ENCODE data around the gene FAM221B.

Gene FAM221B

DNA sequence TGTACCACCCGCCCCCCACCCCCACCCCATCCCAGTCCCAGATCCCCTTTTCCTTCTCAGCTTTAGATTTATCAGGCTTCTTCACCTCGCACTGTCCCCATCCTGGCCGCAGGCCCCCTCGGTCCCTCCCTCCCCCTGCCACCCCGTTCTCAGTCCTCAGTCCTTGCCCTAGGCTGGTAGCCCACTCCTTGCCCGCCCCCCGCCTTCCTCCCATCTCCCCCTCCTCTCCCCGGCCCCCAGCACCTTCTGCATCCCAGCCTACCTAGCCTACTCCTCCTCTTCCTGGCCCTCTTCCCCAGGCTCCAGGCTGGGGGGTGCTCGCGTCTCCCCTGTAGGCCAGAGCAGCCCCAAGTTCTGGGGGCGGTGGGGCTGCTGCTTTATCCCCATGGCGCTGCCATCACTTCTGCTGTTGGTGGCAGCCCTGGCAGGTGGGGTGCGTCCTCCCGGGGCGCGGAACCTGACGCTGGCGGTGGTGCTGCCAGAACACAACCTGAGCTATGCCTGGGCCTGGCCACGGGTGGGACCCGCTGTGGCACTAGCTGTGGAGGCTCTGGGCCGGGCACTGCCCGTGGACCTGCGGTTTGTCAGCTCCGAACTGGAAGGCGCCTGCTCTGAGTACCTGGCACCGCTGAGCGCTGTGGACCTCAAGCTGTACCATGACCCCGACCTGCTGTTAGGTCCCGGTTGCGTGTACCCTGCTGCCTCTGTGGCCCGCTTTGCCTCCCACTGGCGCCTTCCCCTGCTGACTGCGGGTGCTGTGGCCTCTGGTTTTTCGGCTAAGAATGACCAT, 36.3 kb downstream of the FAM221B start:
- H3K4me2 ChIP-seq (ENCODE audit: low read depth, low read length), result no peak overlapping the region
- TF ChIP-seq, protein P1, sequence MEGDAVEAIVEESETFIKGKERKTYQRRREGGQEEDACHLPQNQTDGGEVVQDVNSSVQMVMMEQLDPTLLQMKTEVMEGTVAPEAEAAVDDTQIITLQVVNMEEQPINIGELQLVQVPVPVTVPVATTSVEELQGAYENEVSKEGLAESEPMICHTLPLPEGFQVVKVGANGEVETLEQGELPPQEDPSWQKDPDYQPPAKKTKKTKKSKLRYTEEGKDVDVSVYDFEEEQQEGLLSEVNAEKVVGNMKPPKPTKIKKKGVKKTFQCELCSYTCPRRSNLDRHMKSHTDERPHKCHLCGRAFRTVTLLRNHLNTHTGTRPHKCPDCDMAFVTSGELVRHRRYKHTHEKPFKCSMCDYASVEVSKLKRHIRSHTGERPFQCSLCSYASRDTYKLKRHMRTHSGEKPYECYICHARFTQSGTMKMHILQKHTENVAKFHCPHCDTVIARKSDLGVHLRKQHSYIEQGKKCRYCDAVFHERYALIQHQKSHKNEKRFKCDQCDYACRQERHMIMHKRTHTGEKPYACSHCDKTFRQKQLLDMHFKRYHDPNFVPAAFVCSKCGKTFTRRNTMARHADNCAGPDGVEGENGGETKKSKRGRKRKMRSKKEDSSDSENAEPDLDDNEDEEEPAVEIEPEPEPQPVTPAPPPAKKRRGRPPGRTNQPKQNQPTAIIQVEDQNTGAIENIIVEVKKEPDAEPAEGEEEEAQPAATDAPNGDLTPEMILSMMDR (IDR thresholded peaks at IDR 0.05; ENCODE audit: low read length), result no peak
- TF ChIP-seq EZH2phosphoT487 (IDR thresholded peaks at IDR 0.05; ENCODE audit: low read length), result no peak
- TF ChIP-seq EZH2 (optimal IDR thresholded peaks at IDR 0.05; ENCODE audit: low read depth, low read length), result no peak
- no peaks in the 10 kb centered on the region for H3K9me3 ChIP-seq (replicated peaks; ENCODE audit: insufficient read depth, low read length)
- no peaks in the 10 kb centered on the region for H3K36me3 ChIP-seq (replicated peaks; ENCODE audit: insufficient read depth, low read length)
- H2AFZ ChIP-seq (ENCODE audit: low read length), result no peak overlapping the region
- H3F3A ChIP-seq (ENCODE audit: insufficient read depth, low read length), result peaks cover 12% of the 10 kb centered on the region
- no peaks in the 10 kb centered on the region for H3K9me2 ChIP-seq (replicated peaks; ENCODE audit: insufficient read depth, low read length)
- H3K79me2 ChIP-seq (ENCODE audit: low read length), result no peaks in the 10 kb centered on the region
- H3K4me1 ChIP-seq (ENCODE audit: low read length), result peaks cover 15% of the 10 kb centered on the region
- no peaks in the 10 kb centered on the region for H4K20me1 ChIP-seq (ENCODE audit: insufficient read depth, low read length)
- no peak overlapping the region for H3K9ac ChIP-seq (ENCODE audit: low read length)
- peaks cover 5% of the 10 kb centered on the region; the same call in 1 of the 2 replicates for H3K27me3 ChIP-seq (replicated peaks; ENCODE audit: insufficient read depth, low read length)
- DNase-seq, result no peak
- no peak overlapping the region for H3K4me3 ChIP-seq (ENCODE audit: low read length)
- no peak overlapping the region for H3K27ac ChIP-seq (ENCODE audit: low read length)

DNA sequence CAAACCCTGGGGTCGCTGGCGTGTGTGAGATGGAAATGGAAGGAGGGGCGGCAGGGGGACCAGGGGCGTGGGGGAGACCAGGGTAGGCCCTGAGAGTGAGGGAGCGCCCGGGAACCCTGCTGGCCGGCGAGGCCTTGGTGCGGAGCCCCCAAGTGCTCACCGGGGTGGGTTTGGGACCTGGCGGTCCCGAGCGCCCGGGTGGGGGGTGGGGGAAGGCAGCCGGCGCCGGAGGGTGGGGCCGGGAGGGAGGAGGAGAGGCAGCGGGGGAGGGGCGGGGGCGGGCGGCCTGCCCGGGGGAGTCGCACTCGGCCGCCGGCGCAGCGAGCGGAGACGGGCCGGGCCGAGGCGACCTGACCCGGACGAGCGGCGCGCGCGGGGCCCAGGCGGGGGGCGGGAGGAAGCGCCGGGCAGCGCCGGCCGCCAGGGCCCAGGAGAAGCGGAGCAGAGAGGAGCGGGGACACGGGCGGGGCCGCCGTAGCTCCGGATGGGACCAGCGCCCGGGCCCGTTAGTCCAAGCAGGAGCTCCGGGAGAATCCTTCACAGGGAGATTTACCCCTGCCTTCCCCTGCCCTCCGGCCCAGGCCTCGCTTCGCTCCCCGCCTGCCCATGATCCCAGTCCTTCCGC, 37.1 kb downstream of the FAM221B start, which contains the start of gene NPR2:
NPR2 (plus strand) TSS at position 295 of the 625 bp plus-strand sequence. CDS start 818 bp downstream, outside the sequence.
- H3K9me2 ChIP-seq (replicated peaks; ENCODE audit: insufficient read depth, low read length), result no peaks in the 10 kb centered on the region
- TF ChIP-seq, protein P1 (IDR thresholded peaks at IDR 0.05; ENCODE audit: low read length), result no peak
- TF ChIP-seq EZH2 (optimal IDR thresholded peaks at IDR 0.05; ENCODE audit: low read depth, low read length) (no peak), EZH2phosphoT487 (IDR thresholded peaks at IDR 0.05; ENCODE audit: low read length) (no peak)
- H2AFZ ChIP-seq (ENCODE audit: low read length), result no peak within 1 kb of the TSS
- H3K36me3 ChIP-seq (replicated peaks; ENCODE audit: insufficient read depth, low read length), result no peaks in the 10 kb centered on the region
- H4K20me1 ChIP-seq (ENCODE audit: insufficient read depth, low read length), result no peaks in the 10 kb centered on the region
- H3K27ac ChIP-seq (ENCODE audit: low read length), result no peak within 1 kb of the TSS
- H3K9ac ChIP-seq (ENCODE audit: low read length), result no peak within 1 kb of the TSS
- no peak within 1 kb of the TSS for H3K4me2 ChIP-seq (ENCODE audit: low read depth, low read length)
- H3K27me3 ChIP-seq (replicated peaks; ENCODE audit: insufficient read depth, low read length), result peaks cover 2% of the 10 kb centered on the region; the same call in 1 of the 2 replicates
- no peak within 1 kb of the TSS for H3K4me3 ChIP-seq (ENCODE audit: low read length)
- no peaks in the 10 kb centered on the region for H3K9me3 ChIP-seq (replicated peaks; ENCODE audit: insufficient read depth, low read length)
- H3K4me1 ChIP-seq (ENCODE audit: low read length), result peaks cover 11% of the 10 kb centered on the region
- H3K79me2 ChIP-seq (ENCODE audit: low read length), result no peaks in the 10 kb centered on the region
- no peak for DNase-seq
- H3F3A ChIP-seq (ENCODE audit: insufficient read depth, low read length), result peaks cover 12% of the 10 kb centered on the region

- Histone ChIP-seq H3K36me3 (replicated peaks; ENCODE audit: insufficient read depth, low read length) (no peaks in the 10 kb centered on the region), H3K79me2 (ENCODE audit: low read length) (no peaks in the 10 kb centered on the region), H3K9ac (ENCODE audit: low read length) (no peak overlapping the region), H3K9me2 (replicated peaks; ENCODE audit: insufficient read depth, low read length) (no peaks in the 10 kb centered on the region), H3K9me3 (replicated peaks; ENCODE audit: insufficient read depth, low read length) (no peaks in the 10 kb centered on the region), H3F3A (ENCODE audit: insufficient read depth, low read length) (peaks cover 12% of the 10 kb centered on the region), H3K27ac (ENCODE audit: low read length) (no peak overlapping the region), H2AFZ (ENCODE audit: low read length) (no peak overlapping the region), H3K4me1 (ENCODE audit: low read length) (peaks cover 11% of the 10 kb centered on the region), H4K20me1 (ENCODE audit: insufficient read depth, low read length) (no peaks in the 10 kb centered on the region), H3K4me2 (ENCODE audit: low read depth, low read length) (peak overlapping the region; percentile 27; the same call in 1 of the 2 replicates), H3K4me3 (ENCODE audit: low read length) (no peak overlapping the region), H3K27me3 (replicated peaks; ENCODE audit: insufficient read depth, low read length) (no peaks in the 10 kb centered on the region)
- DNase-seq, result peak; percentile 66
- no peak for TF ChIP-seq EZH2 (optimal IDR thresholded peaks at IDR 0.05; ENCODE audit: low read depth, low read length)
- TF ChIP-seq, protein P1 (IDR thresholded peaks at IDR 0.05; ENCODE audit: low read length), result peak; percentile 85
- no peak for TF ChIP-seq EZH2phosphoT487 (IDR thresholded peaks at IDR 0.05; ENCODE audit: low read length)
Observed at GRCh38 chr9:35790385-35791296, 37.9 kb downstream of the FAM221B start.

All from MM.1S (cell line).